K562 (cell line): ENCODE data around the gene DGCR2.

Experiments
- CAMTA2 ChIP-seq: fragments of 250-450 bp; sonication (Bioruptor Pico); conservative IDR thresholded peaks from 2 replicates; pipeline ENCODE4 v1.5.1; 2022
- CTCF ChIP-seq, 3 experiments: IDR thresholded peaks in 2 of 3; conservative IDR thresholded peaks in 1 of 3; 2 replicates each; pipeline ENCODE4 v1.5.1; 2011 to 2012; ENCODE audit warnings: low read length in 3 of 3, mild to moderate bottlenecking in 3 of 3, control low read depth in 2 of 3, improper control_type of control experiment in 1 of 3, inconsistent platforms in 1 of 3, low read depth in 1 of 3, mixed read lengths in 1 of 3, moderate library complexity in 1 of 3; ENCODE audit not compliant: insufficient read depth in 2 of 3
- ETV1 ChIP-seq: fragments of 450-650 bp; conservative IDR thresholded peaks from 2 replicates; pipeline ENCODE4 v1.6.1; 2016; ENCODE audit warnings: missing genetic modification characterization, control low read depth, low read depth, missing compliant biosample characterization
- MAZ ChIP-seq, 2 experiments: fragments of 450-650 bp in 1 of 2; sonication (generic) in 1 of 2; formaldehyde crosslinking; IDR thresholded peaks in 1 of 2; conservative IDR thresholded peaks in 1 of 2; 2 replicates each; pipeline versions ENCODE4 v1.4.0 to v1.5.0; 2020; ENCODE audit warnings: mild to moderate bottlenecking in 1 of 2, missing genetic modification reagents in 1 of 2
- NR1H2 ChIP-seq: sonication (generic); formaldehyde crosslinking; IDR thresholded peaks from 2 replicates; pipeline ENCODE4 v1.4.0; 2020; ENCODE audit warnings: mild to moderate bottlenecking, missing genetic modification reagents
- TBL1XR1 ChIP-seq, 2 experiments: IDR thresholded peaks; 2 replicates each; pipeline ENCODE4 v1.6.1; 2012; ENCODE audit warnings: improper control_type of control experiment in 2 of 2, low read length in 2 of 2, mild to moderate bottlenecking in 1 of 2
- TEAD1 ChIP-seq, 2 experiments: fragments of 450-650 bp in 1 of 2; sonication (generic) in 1 of 2; formaldehyde crosslinking; IDR thresholded peaks; 2 replicates each; pipeline versions ENCODE4 v1.4.0 to v1.8.0; 2020 to 2022; ENCODE audit warnings: mild to moderate bottlenecking in 2 of 2, missing genetic modification reagents in 1 of 2
- ZNF140 ChIP-seq: fragments of 250-450 bp; sonication (Bioruptor Pico); IDR thresholded peaks from 2 replicates; pipeline ENCODE4 v1.8.0; 2021; ENCODE audit warnings: moderate library complexity, mild to moderate bottlenecking, inconsistent platforms
- TF ChIP-seq, protein P1 (sequence below): sonication (generic); formaldehyde crosslinking; IDR thresholded peaks from 2 replicates; pipeline ENCODE4 v1.8.0; 2023; ENCODE audit warnings: mild to moderate bottlenecking, missing genetic modification reagents
- TF ChIP-seq, protein P2 (sequence below): sonication (generic); formaldehyde crosslinking; IDR thresholded peaks from 2 replicates; pipeline ENCODE4 v1.8.1; 2023; ENCODE audit warnings: mild to moderate bottlenecking, missing genetic modification reagents

GRCh38 chr22:19107730-19108074, 14.5 kb downstream of the DGCR2 start:
- TF ChIP-seq ETV1 = no peak
- TF ChIP-seq ZNF140 = no peak
- TF ChIP-seq NR1H2 (CRISPR knock-in tag) = no peak
- no peak for TF ChIP-seq TEAD1 (CRISPR knock-in tag; IDR thresholded peaks at IDR 0.05)
- no peak for TF ChIP-seq CAMTA2 (CRISPR knock-in tag)
- no peak for TF ChIP-seq MAZ (CRISPR knock-in tag; conservative IDR thresholded peaks at IDR 0.05 in 1 of 2, IDR thresholded peaks at IDR 0.05 in 1 of 2)
- no peak; a peak in 1 of 6 replicates for TF ChIP-seq CTCF (IDR thresholded peaks at IDR 0.05 in 2 of 3, conservative IDR thresholded peaks at IDR 0.05 in 1 of 3; ENCODE audit: insufficient read depth in 2 of 3, low read depth in 1 of 3, low read length in 3 of 3)
- TF ChIP-seq, protein P1, sequence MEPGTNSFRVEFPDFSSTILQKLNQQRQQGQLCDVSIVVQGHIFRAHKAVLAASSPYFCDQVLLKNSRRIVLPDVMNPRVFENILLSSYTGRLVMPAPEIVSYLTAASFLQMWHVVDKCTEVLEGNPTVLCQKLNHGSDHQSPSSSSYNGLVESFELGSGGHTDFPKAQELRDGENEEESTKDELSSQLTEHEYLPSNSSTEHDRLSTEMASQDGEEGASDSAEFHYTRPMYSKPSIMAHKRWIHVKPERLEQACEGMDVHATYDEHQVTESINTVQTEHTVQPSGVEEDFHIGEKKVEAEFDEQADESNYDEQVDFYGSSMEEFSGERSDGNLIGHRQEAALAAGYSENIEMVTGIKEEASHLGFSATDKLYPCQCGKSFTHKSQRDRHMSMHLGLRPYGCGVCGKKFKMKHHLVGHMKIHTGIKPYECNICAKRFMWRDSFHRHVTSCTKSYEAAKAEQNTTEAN (CRISPR knock-in tag) = no peak
- TF ChIP-seq, protein P2, sequence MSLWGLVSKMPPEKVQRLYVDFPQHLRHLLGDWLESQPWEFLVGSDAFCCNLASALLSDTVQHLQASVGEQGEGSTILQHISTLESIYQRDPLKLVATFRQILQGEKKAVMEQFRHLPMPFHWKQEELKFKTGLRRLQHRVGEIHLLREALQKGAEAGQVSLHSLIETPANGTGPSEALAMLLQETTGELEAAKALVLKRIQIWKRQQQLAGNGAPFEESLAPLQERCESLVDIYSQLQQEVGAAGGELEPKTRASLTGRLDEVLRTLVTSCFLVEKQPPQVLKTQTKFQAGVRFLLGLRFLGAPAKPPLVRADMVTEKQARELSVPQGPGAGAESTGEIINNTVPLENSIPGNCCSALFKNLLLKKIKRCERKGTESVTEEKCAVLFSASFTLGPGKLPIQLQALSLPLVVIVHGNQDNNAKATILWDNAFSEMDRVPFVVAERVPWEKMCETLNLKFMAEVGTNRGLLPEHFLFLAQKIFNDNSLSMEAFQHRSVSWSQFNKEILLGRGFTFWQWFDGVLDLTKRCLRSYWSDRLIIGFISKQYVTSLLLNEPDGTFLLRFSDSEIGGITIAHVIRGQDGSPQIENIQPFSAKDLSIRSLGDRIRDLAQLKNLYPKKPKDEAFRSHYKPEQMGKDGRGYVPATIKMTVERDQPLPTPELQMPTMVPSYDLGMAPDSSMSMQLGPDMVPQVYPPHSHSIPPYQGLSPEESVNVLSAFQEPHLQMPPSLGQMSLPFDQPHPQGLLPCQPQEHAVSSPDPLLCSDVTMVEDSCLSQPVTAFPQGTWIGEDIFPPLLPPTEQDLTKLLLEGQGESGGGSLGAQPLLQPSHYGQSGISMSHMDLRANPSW = no peak
- no peak for TF ChIP-seq TBL1XR1 (IDR thresholded peaks at IDR 0.05; ENCODE audit: low read length in 2 of 2)
